ENCODE data around the gene MDFI.

DNA sequence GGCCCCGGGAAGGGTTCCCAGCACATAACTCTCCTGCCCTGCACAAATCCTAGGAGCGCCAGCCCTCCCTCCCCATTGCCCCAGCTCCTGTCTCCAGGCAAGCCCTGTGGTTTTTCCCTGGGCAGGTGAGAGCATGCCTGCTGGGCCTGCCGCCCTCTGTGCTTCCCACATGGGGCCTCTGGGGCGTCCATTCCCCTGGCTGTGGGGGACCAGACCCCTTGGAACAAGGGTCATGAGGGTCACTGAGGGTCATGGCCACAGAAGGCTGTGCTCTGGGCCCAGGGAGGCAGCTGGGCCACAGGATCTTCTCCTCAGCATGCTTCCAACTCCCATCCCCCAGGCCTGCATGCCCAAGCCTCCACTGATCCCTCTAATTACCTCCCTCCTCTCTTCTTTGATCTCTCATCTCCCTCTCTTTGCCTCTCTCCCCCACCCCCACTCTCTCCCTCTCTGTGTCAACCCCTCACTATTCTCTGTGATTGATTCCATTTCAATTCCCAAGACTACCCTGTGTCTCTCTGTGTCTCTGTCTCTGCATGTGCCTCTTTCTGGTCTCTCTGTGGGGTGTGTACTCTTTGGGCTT is 6.1 kb downstream of the MDFI start:
- TF ChIP-seq EZH2 (IDR thresholded peaks at IDR 0.05; ENCODE audit: insufficient read depth, poor library complexity, severe bottlenecking): no peak
- no peak for TF ChIP-seq EZH2phosphoT487 (IDR thresholded peaks at IDR 0.05; ENCODE audit: insufficient read depth, low read depth)
